Transverse colon (tissue), 4 donors: ENCODE measurements around the gene MT1B. TPM values are rescaled to one million over a fixed set of nuclear protein-coding genes. Genes with fewer than 3 reads are reported as not detected.
"Not testable (repeated sequence)": the region's sequence is repeated elsewhere in the genome, so short reads cannot be mapped to it uniquely, and the experiment has no call there.

Source experiments
- DNase-seq: peaks from one replicate; pipeline ENCODE4 v3.0.0-alpha.2; 2019
- H3K27ac ChIP-seq, 4 donors: fragments of 200-600 bp; sonication (generic); 2 replicates each; pipeline ENCODE4 v1.5.1; 2016 to 2018; ENCODE audit warnings: inconsistent platforms in 4 of 4
- H3K27me3 ChIP-seq: fragments of 200-600 bp; sonication (generic); 2 replicates; pipeline ENCODE4 v1.5.1; 2017; ENCODE audit warnings: inconsistent platforms
- H3K36me3 ChIP-seq, 4 donors: fragments of 200-600 bp; sonication (generic); 2 replicates each; pipeline ENCODE4 v1.5.1; 2017 to 2019; ENCODE audit warnings: inconsistent platforms in 4 of 4
- H3K4me1 ChIP-seq, 4 donors: fragments of 200-600 bp; sonication (generic); 2 replicates each; pipeline ENCODE4 v1.5.1; 2017 to 2020; ENCODE audit warnings: inconsistent platforms in 4 of 4
- H3K4me3 ChIP-seq, 4 donors: fragments of 200-600 bp; sonication (generic); 1 replicate in 1 of 4; 2 replicates in 3 of 4; pipeline versions ENCODE4 v1.5.1 to v1.6.1; 2017 to 2019; ENCODE audit warnings: inconsistent platforms in 4 of 4
- H3K9me3 ChIP-seq, 2 donors: fragments of 200-600 bp; sonication (generic); 2 replicates each; pipeline ENCODE4 v1.5.1; 2017 to 2019; ENCODE audit warnings: inconsistent platforms in 2 of 2
- EP300 ChIP-seq: sonication (generic); formaldehyde crosslinking; IDR thresholded peaks from one replicate; pipeline ENCODE4 v1.6.1; 2017; ENCODE audit warnings: antibody characterized with exemption, low read depth
- POLR2A ChIP-seq: fragments of 450-650 bp; IDR thresholded peaks from one replicate; pipeline ENCODE4 v1.6.1; 2016; ENCODE audit warnings: antibody characterized with exemption, mild to moderate bottlenecking, moderate library complexity
- POLR2AphosphoS5 ChIP-seq, 3 donors: sonication (generic); formaldehyde crosslinking; IDR thresholded peaks; one replicate each; pipeline ENCODE4 v1.6.1; 2016; ENCODE audit warnings: antibody characterized with exemption in 3 of 3
- WGBS, 2 donors: methylation state at CpG; one replicate each; pipeline ENCODE4 v1.1.5; 2018; ENCODE audit warnings: low coverage in 1 of 2; 5-methylcytosine and 5-hydroxymethylcytosine counted together
- in situ Hi-C, 4 donors: fragments of 200-750 bp; cut with MboI; loops; one replicate each; pipeline versions ENCODE4 v1.15.0 to v1.15.1; 2017; ENCODE audit warnings: low sequenced_read_pairs in 3 of 4, low pct_ligation_motif_present in 1 of 4, low pct_unique_long_range_greater_than_20kb in 1 of 4
- intact Hi-C: fragments of 100-400 bp; cut with DNase I; formaldehyde crosslinking; loops from one replicate; pipeline ENCODE4 v1.15.1; 2023; ENCODE audit warnings: low total_unique reads
- total RNA-seq, 4 donors: library from RNA; depleted of rRNA; stranded (reverse); fragments of >200 nt; gene quantifications; one replicate each; pipeline ENCODE4 v1.1.0, GENCODE V29; 2016
- TF ChIP-seq, protein P1 (sequence below), 5 experiments: fragments of 200-600 bp in 3 of 5; fragments of 450-650 bp in 2 of 5; sonication (generic) in 3 of 5; IDR thresholded peaks; 1 replicate in 2 of 5; 2 replicates in 3 of 5; pipeline ENCODE4 v1.5.1; 2016 to 2017; ENCODE audit warnings: antibody characterized with exemption in 5 of 5, inconsistent platforms in 3 of 5, mild to moderate bottlenecking in 2 of 5, moderate library complexity in 1 of 5

Gene MT1B
- total RNA-seq, 4 donors from 2014 or later = not detected

DNA sequence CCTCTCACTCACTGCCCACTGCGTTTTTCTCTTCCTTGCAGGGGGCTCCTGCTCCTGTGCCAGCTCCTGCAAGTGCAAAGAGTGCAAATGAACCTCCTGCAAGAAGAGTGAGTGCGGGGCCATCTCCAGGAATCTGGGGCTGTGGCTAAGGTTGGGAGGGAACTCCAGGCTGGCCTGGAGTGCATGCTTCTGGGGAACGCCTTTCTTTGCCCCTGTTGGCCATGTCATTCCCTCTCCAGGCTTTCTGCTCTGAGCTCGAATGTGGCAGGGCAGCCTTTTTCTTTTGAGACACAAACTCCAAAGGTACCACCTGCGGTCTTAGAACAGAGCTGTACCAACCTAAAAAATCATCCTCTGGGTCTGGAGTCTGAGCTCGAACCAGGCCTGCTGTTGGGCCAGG, 33.5 kb upstream of the MT1B start:
- in situ Hi-C loops (no loop called here), intact Hi-C loops (no loop called here)
- Histone ChIP-seq H3K4me1 (peaks cover 5 to 16% (median 10%) of the 10 kb centered on the region in 4 donors), H3K36me3 (no peaks in the 10 kb centered on the region), H3K9me3 (no peaks in the 10 kb centered on the region), H3K27me3 (peaks cover 4% of the 10 kb centered on the region), H3K4me3 (no peak overlapping the region), H3K27ac (no peak overlapping the region)
- 83 to 100% methylated on average over 2 to 6 of the region's 6 CpGs for WGBS, 2 donors
- no peak for DNase-seq
- TF ChIP-seq POLR2A = no peak

DNA sequence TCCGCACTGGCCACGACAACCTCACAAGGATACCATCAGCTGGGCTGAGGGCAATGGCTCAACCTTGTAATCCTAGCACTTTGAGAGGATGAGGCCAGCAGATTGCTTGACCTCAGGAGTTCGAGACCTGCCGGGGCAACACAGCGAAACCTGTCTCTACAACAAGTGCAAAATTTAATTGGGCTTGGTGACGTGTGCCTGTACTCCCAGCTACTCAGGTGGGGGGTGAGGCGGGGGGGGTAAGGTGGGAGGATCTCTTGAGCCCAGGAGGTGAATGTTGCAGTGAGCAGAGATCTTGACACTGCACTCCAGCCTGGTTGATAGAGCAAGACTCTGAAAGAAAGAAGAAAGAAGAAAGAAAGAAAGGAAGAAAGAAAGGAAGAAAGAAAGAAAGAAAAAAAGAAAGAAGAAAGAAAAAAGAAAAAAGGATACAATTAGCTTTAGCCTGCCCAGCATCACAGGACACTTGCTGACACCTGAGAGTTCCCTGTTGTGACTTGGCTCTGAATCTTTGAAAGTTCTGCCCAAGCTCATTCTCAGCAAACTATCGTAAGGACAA, 31.3 kb upstream of the MT1B start:
- in situ Hi-C loops (no loop called here), intact Hi-C loops (no loop called here)
- Histone ChIP-seq H3K27me3 (peaks cover 4% of the 10 kb centered on the region), H3K4me3 (no peak overlapping the region), H3K36me3 (no peaks in the 10 kb centered on the region), H3K9me3 (no peaks in the 10 kb centered on the region), H3K4me1 (peaks cover 5 to 21% (median 12%) of the 10 kb centered on the region in 4 donors), H3K27ac (no peak overlapping the region)
- 91% methylated on average over 7 of the region's 8 CpGs; no CpG with 5 or more reads in 1 of the 2 donors for whole genome bisulfite sequencing, 2 donors
- DNase-seq = no peak
- TF ChIP-seq, protein P1, sequence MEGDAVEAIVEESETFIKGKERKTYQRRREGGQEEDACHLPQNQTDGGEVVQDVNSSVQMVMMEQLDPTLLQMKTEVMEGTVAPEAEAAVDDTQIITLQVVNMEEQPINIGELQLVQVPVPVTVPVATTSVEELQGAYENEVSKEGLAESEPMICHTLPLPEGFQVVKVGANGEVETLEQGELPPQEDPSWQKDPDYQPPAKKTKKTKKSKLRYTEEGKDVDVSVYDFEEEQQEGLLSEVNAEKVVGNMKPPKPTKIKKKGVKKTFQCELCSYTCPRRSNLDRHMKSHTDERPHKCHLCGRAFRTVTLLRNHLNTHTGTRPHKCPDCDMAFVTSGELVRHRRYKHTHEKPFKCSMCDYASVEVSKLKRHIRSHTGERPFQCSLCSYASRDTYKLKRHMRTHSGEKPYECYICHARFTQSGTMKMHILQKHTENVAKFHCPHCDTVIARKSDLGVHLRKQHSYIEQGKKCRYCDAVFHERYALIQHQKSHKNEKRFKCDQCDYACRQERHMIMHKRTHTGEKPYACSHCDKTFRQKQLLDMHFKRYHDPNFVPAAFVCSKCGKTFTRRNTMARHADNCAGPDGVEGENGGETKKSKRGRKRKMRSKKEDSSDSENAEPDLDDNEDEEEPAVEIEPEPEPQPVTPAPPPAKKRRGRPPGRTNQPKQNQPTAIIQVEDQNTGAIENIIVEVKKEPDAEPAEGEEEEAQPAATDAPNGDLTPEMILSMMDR (IDR thresholded peaks at IDR 0.05) = no peak
- no peak for TF ChIP-seq POLR2A
- TF ChIP-seq POLR2AphosphoS5 (IDR thresholded peaks at IDR 0.05) = no peak
- TF ChIP-seq EP300 = no peak

DNA sequence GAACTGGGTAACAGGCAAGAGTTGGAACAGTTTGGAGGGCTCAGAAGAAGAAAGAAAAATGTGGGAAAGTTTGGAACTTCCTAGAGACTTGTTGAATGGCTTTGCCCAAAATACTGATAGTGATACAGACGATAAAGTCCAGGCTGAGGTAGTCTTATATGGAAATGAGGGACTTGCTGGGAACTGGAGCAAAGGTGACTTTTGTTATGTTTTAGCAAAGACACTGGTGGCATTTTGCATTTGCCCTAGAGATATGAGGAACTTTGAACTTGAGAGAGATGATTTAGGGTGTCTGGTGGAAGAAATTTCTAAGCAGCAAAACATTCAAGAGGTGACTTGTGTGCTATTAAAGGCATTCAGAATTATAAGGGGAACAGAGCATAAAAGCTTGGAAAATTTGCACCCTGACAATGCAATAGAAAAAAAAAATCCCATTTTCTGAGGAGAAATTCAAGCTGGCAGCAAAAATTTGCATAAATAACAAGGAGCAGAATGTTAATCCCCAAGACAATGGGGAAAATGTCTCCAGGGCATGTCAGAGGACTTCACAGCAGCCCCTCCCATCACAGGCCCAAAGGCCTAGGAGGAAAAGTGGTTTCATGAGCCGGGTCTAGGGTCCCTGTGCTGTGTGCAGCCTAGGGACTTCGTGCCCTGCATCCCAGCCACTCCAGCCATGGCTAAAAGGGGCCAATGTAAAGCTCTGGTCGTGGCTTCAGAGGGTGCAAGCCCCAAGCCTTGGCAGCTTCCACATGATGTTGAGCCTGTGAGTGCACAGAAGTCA, 29.8 kb upstream of the MT1B start:
- H3K36me3 ChIP-seq, DNase-seq, in situ Hi-C loops, H3K27ac ChIP-seq, H3K4me3 ChIP-seq, H3K27me3 ChIP-seq, intact Hi-C loops, H3K9me3 ChIP-seq: not testable (repeated sequence)
- 30 to 79% methylated on average over 1 to 4 of the region's 4 CpGs for WGBS, 2 donors
- H3K4me1 ChIP-seq = peaks cover 5 to 28% (median 24%) of the 10 kb centered on the region in 4 donors

DNA sequence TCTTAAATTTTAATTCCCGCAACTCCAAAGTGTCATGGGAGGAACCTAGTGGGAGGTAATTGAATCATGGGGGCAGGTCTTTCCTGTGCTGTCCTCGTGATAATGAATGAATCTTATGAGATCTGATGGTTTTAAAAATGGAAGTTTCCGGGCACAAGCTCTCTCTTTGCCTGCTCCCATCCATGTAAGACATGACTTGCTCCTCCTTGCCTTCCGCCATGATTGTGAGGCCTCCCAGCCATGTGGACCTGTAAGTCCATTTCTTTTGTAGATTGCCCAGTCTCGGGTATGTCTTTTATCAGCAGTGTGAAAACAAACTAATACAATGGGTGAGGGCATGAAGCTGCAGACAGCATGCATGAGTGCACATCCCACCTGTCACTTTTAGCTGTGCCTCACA, 28.5 kb upstream of the MT1B start:
- H3K4me1 ChIP-seq = peaks cover 0 to 22% (median 17%) of the 10 kb centered on the region in 4 donors
- in situ Hi-C loops, H3K27ac ChIP-seq, H3K9me3 ChIP-seq, H3K4me3 ChIP-seq, H3K27me3 ChIP-seq, intact Hi-C loops, H3K36me3 ChIP-seq, DNase-seq: not testable (repeated sequence)
- 82% methylated on average over 5 of the region's 5 CpGs; no CpG with 5 or more reads in 1 of the 2 donors for WGBS, 2 donors

DNA sequence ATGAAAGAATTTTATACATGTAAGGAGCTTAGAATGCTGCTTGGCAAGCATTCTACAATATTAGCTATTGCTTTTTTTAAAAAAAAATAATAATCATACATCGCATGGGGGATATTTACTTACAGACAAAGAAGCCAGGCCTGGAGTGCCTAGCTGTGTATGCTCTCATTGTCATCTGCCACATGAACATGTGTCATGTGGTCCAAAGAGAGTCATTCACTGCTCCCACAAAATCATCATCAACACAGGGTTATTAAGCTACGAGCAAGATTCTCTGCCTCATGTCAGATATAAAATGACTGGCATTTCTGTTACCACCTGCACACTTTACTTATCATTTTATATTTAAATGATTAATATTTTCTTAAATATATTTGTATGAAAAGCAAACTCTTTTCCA, 28.0 kb upstream of the MT1B start:
- 97 to 100% methylated on average over 2 of the region's 2 CpGs for WGBS, 2 donors
- no peak for TF ChIP-seq EP300
- no peak for TF ChIP-seq POLR2A
- no peak for TF ChIP-seq POLR2AphosphoS5 (IDR thresholded peaks at IDR 0.05)
- TF ChIP-seq, protein P1 (IDR thresholded peaks at IDR 0.05) = no peak
- intact Hi-C loops = no loop called here
- Histone ChIP-seq H3K36me3 (no peaks in the 10 kb centered on the region), H3K27me3 (peaks cover 4% of the 10 kb centered on the region), H3K27ac (no peak overlapping the region), H3K4me1 (peaks cover 0 to 22% (median 17%) of the 10 kb centered on the region in 4 donors), H3K9me3 (no peaks in the 10 kb centered on the region), H3K4me3 (no peak overlapping the region)
- DNase-seq = no peak
- in situ Hi-C loops = no loop called here
